Ovary (tissue), 9 donors: ENCODE results near the gene OSBPL5. TPM values are rescaled to one million over a fixed set of nuclear protein-coding genes. Genes with fewer than 3 reads are reported as not detected.
"Not testable (repeated sequence)": the region's sequence is repeated elsewhere in the genome, so short reads cannot be mapped to it uniquely, and the experiment has no call there.

Experiments
- DNase-seq, 5 donors: peaks; one replicate each; pipeline ENCODE4 v3.0.0-alpha.2; 2019 to 2020
- H3K27ac ChIP-seq, 2 donors: fragments of 200-600 bp; one replicate each; pipeline versions ENCODE4 v1.5.1 to v1.8.0; 2019 to 2022
- H3K27me3 ChIP-seq: fragments of 200-600 bp; one replicate; pipeline ENCODE4 v1.8.0; 2022
- H3K36me3 ChIP-seq: fragments of 200-600 bp; sonication (generic); one replicate; pipeline ENCODE4 v1.5.1; 2019
- H3K4me1 ChIP-seq: one replicate; pipeline ENCODE4 v1.8.1; 2013; ENCODE audit warnings: mild to moderate bottlenecking, moderate library complexity; ENCODE audit not compliant: insufficient read depth
- H3K4me3 ChIP-seq: fragments of 200-600 bp; sonication (generic); one replicate; pipeline ENCODE4 v1.5.1; 2017
- H3K9me3 ChIP-seq, 2 donors: fragments of 200-600 bp in 1 of 2; sonication (generic) in 1 of 2; one replicate each; pipeline versions ENCODE4 v1.5.1 to v1.8.1; 2013 to 2019; ENCODE audit warnings: mild to moderate bottlenecking in 1 of 2, moderate library complexity in 1 of 2
- EP300 ChIP-seq: sonication (generic); formaldehyde crosslinking; IDR thresholded peaks from one replicate; pipeline ENCODE4 v1.6.1; 2017; ENCODE audit warnings: antibody characterized with exemption
- POLR2A ChIP-seq: fragments of 450-650 bp; IDR thresholded peaks from one replicate; pipeline ENCODE4 v1.6.1; 2017; ENCODE audit warnings: antibody characterized with exemption, mild to moderate bottlenecking, moderate library complexity
- WGBS, 3 donors: extraction: QIAGEN DNeasy Blood & Tissue Kit in 1 of 3; methylation state at CpG; one replicate each; pipeline versions ENCODE4 v1.1.5 to v1.1.7; 2013 to 2017; 5-methylcytosine and 5-hydroxymethylcytosine counted together
- intact Hi-C, 4 donors: fragments of 100-400 bp; cut with DNase I; formaldehyde crosslinking; loops; one replicate each; pipeline versions ENCODE4 v1.11.0 to v1.15.1; 2022 to 2023
- polyA plus RNA-seq, 2 donors: library from polyadenylated mRNA; stranded (reverse); fragments of 200-250 nt in 1 of 2; fragments of 350-450 nt in 1 of 2; fragmentation: Illumina TruSeq in 1 of 2; extraction: RNeasy Lipid Tissue Mini Kit (QIAGEN cat#74804) in 1 of 2; gene quantifications; one replicate each; pipeline ENCODE4 v1.2.3, GENCODE V29; 2013 to 2014
- total RNA-seq, 7 donors: library from RNA; depleted of rRNA in 2 of 7; stranded (reverse); fragments of >200 nt in 2 of 7; fragmentation: NEBNext Ultra II Directional in 3 of 7; extraction: Animal tissue kit (Norgen Biotek cat#: 25700) in 3 of 7; gene quantifications; one replicate each; pipeline versions ENCODE4 v1.1.0 to v1.2.4, GENCODE V29; 2016 to 2023
- TF ChIP-seq, protein P1 (sequence below), 3 donors: fragments of 450-650 bp in 2 of 3; fragments of 200-600 bp in 1 of 3; IDR thresholded peaks; one replicate each; pipeline versions ENCODE4 v1.5.1 to v1.8.0; 2016 to 2022; ENCODE audit warnings: antibody characterized with exemption in 3 of 3, mild to moderate bottlenecking in 1 of 3
- donor health status: DM: no; HTN: no; CAD: no; lungs with moderate emphysema.
- donor health status: DM: no; HTN: no; CAD: no.
- donor health status: Bipolar disorder and iron deficiency.
- donor health status: DM: yes; HTN: yes; CAD: no.
- donor health status: DM: no; HTN: no; CAD: no.
- donor health status: DM: yes; HTN: yes; CAD: no.

Gene OSBPL5
- total and polyA plus RNA-seq, 9 donors = 3.0 to 41.0 (median 23.3) TPM

- H3K27ac ChIP-seq = no peak overlapping the region
- no peak for DNase-seq
- intact Hi-C loops = no loop called here
- no peaks in the 10 kb centered on the region for H3K4me1 ChIP-seq
- TF ChIP-seq, protein P1, sequence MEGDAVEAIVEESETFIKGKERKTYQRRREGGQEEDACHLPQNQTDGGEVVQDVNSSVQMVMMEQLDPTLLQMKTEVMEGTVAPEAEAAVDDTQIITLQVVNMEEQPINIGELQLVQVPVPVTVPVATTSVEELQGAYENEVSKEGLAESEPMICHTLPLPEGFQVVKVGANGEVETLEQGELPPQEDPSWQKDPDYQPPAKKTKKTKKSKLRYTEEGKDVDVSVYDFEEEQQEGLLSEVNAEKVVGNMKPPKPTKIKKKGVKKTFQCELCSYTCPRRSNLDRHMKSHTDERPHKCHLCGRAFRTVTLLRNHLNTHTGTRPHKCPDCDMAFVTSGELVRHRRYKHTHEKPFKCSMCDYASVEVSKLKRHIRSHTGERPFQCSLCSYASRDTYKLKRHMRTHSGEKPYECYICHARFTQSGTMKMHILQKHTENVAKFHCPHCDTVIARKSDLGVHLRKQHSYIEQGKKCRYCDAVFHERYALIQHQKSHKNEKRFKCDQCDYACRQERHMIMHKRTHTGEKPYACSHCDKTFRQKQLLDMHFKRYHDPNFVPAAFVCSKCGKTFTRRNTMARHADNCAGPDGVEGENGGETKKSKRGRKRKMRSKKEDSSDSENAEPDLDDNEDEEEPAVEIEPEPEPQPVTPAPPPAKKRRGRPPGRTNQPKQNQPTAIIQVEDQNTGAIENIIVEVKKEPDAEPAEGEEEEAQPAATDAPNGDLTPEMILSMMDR (IDR thresholded peaks at IDR 0.05) = no peak
- no peak for TF ChIP-seq EP300
- TF ChIP-seq POLR2A = no peak
- H3K9me3 ChIP-seq = no peaks in the 10 kb centered on the region
- 84 to 90% (median 85%) methylated on average over 11 of the region's 11 CpGs for WGBS, 3 donors
- no peak overlapping the region for H3K4me3 ChIP-seq
- no peaks in the 10 kb centered on the region for H3K36me3 ChIP-seq
- H3K27me3 ChIP-seq = no peaks in the 10 kb centered on the region
These were observed 87.8 kb downstream of the OSBPL5 start for GRCh38 chr11:3077189-3077836.

GRCh38 chr11:3074912-3075589 lies 90.1 kb downstream of the OSBPL5 start:
- H3K27ac ChIP-seq = no peak overlapping the region
- H3K9me3 ChIP-seq = no peaks in the 10 kb centered on the region
- WGBS, 3 donors = 72 to 78% (median 76%) methylated on average over 8 of the region's 8 CpGs
- no peaks in the 10 kb centered on the region for H3K4me1 ChIP-seq
- TF ChIP-seq EP300 (no peak), POLR2A (no peak)
- TF ChIP-seq, protein P1 (IDR thresholded peaks at IDR 0.05) = no peak
- no peaks in the 10 kb centered on the region for H3K27me3 ChIP-seq
- no peak overlapping the region for H3K4me3 ChIP-seq
- no peak for DNase-seq
- intact Hi-C loops = no loop called here
- no peaks in the 10 kb centered on the region for H3K36me3 ChIP-seq

DNA sequence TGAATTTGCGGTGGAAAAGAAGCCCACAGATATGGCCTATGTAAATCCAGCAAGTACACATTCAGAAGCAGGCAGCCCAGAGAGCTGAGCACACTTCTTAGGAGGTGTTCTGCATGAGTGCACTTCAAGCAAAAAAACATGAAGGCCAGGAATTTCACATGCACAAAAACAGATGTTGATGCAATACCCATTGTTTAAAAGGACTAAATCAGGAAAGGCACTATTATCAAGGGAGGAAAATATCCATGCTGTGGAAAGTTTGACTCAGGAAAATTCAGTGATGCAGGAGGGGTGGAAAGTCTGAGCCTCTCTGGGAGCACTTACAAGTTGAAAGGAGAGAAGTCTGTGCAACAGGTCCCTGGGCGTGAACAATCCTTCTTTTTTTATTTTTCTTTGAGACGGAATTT lies 92.1 kb downstream of the OSBPL5 start:
- intact Hi-C loops = no loop called here
- Histone ChIP-seq H3K9me3 (no peaks in the 10 kb centered on the region), H3K36me3 (no peaks in the 10 kb centered on the region), H3K4me3 (no peak overlapping the region), H3K4me1 (no peaks in the 10 kb centered on the region), H3K27ac (no peak overlapping the region), H3K27me3 (no peaks in the 10 kb centered on the region)
- 58 to 66% (median 62%) methylated on average over 3 of the region's 3 CpGs for WGBS, 3 donors
- TF ChIP-seq EP300 (no peak), POLR2A (no peak)
- TF ChIP-seq, protein P1 (IDR thresholded peaks at IDR 0.05) = no peak
- no peak for DNase-seq

GRCh38 chr11:3069425-3069824 lies 95.7 kb downstream of the OSBPL5 start:
- Histone ChIP-seq H3K36me3 (no peaks in the 10 kb centered on the region), H3K4me3 (no peak overlapping the region), H3K27ac (no peak overlapping the region), H3K27me3 (no peaks in the 10 kb centered on the region), H3K9me3 (no peaks in the 10 kb centered on the region), H3K4me1 (no peaks in the 10 kb centered on the region)
- WGBS, 3 donors = 74 to 78% (median 78%) methylated on average over 7 to 8 of the region's 8 CpGs
- TF ChIP-seq EP300 = no peak
- intact Hi-C loops = no loop called here
- no peak for DNase-seq

GRCh38 chr11:3066308-3066707 lies 98.8 kb downstream of the OSBPL5 start:
- H3K4me3 ChIP-seq, DNase-seq, H3K36me3 ChIP-seq, H3K4me1 ChIP-seq, H3K27me3 ChIP-seq, intact Hi-C loops, H3K27ac ChIP-seq, H3K9me3 ChIP-seq: not testable (repeated sequence)
- 92 to 96% (median 93%) methylated on average over 3 of the region's 3 CpGs for WGBS, 3 donors

DNA sequence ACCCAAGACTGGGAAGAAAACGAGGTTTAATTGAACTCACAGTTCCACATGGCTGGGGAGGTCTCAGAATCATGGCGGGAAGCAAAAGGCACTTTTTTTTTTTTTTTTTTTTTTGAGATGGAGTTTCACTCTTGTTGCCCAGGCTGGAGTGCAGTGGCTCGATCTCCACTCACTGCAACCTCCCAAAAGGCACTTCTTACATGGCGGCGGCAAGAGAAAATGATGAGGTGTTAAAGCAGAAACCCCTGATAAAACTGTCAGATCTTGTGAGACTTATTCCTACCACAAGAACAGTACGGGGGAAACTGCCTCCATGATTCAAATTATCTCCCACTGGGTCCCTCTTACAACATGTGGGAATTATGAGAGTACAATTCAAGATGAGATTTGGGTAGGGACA lies 100.4 kb downstream of the OSBPL5 start:
- WGBS, 3 donors = 81 to 90% (median 90%) methylated on average over 6 of the region's 6 CpGs
- H3K9me3 ChIP-seq, H3K27ac ChIP-seq, H3K27me3 ChIP-seq, DNase-seq, H3K4me3 ChIP-seq, H3K36me3 ChIP-seq, intact Hi-C loops, H3K4me1 ChIP-seq: not testable (repeated sequence)

DNA sequence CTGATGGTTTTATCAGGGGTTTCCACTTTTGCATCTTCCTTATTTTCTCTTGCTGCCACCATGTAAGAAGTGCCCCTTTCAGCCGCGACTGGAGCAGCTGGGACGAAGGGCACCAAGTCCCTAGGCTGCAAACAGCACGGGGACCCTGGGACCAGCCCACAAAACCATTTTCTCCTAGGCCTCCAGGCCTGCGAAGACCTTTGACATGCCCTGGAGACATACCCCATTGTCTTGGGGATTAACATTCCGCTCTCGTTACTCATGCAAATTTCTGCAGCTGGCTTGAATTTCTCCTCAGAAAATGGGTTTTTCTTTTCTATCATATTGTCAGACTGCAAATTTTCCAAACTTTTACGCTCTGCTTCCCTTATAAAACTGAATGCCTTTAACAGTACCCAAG lies 101.2 kb downstream of the OSBPL5 start:
- DNase-seq, H3K36me3 ChIP-seq, H3K9me3 ChIP-seq, H3K4me3 ChIP-seq, H3K27me3 ChIP-seq, H3K4me1 ChIP-seq, H3K27ac ChIP-seq, intact Hi-C loops: not testable (repeated sequence)
- 76 to 80% (median 77%) methylated on average over 8 of the region's 8 CpGs for WGBS, 3 donors

- 72 to 79% (median 79%) methylated on average over 4 of the region's 4 CpGs for WGBS, 3 donors
- H3K27ac ChIP-seq, DNase-seq, intact Hi-C loops, H3K36me3 ChIP-seq, H3K27me3 ChIP-seq, H3K4me1 ChIP-seq, H3K4me3 ChIP-seq, H3K9me3 ChIP-seq: not testable (repeated sequence)
These were observed 101.7 kb downstream of the OSBPL5 start for GRCh38 chr11:3063432-3063831.
